ENCODE data around the gene BAIAP2. TPM values are rescaled to one million over a fixed set of nuclear protein-coding genes. Genes with fewer than 3 reads are reported as not detected.

BAIAP2 gene
- total RNA-seq, 1 donor from 2014 or later: 119 TPM

DNA sequence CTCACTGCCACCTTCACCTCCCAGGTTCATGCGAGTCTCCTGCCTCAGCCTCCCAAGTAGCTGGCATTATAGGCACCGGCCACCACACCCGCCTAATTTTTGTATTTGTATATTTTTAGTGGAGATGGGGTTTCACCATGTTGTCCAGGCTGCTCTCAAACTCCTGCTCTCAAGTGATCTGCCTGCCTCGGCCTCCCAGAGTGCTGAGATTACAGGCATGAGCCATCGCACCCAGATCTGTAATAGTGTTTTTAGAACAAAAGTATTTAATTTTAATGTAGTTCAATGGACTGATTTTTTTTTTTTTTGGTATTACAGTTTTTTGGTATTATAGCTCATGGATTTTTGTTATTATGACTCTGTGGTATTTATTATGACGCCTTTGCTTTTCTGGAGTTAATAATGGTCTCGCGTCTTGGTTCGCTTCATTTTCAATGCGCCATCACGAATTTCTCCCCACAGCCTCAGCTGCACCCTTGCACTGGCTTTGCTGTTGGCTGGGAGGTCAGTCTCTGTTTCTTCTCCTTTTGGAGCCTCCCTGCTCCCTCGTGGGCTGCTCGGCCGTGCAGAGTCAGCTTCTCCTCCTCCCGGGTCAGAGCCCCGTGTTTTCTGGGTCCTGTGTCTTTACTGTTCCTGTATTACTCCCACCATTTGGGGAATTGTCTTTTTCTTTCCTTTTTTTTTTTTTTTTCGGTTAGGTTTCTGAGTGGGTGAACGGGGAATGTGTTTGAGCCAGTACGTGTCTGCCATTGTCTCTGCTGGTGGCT lies 27.2 kb downstream of the BAIAP2 start:
- H3K36me3 ChIP-seq: peaks cover 30% of the 10 kb centered on the region
- peaks cover 47% of the 10 kb centered on the region for H3K4me1 ChIP-seq
- intact Hi-C loops (cut with DNase I): no loop called here
- TF ChIP-seq, protein P1, sequence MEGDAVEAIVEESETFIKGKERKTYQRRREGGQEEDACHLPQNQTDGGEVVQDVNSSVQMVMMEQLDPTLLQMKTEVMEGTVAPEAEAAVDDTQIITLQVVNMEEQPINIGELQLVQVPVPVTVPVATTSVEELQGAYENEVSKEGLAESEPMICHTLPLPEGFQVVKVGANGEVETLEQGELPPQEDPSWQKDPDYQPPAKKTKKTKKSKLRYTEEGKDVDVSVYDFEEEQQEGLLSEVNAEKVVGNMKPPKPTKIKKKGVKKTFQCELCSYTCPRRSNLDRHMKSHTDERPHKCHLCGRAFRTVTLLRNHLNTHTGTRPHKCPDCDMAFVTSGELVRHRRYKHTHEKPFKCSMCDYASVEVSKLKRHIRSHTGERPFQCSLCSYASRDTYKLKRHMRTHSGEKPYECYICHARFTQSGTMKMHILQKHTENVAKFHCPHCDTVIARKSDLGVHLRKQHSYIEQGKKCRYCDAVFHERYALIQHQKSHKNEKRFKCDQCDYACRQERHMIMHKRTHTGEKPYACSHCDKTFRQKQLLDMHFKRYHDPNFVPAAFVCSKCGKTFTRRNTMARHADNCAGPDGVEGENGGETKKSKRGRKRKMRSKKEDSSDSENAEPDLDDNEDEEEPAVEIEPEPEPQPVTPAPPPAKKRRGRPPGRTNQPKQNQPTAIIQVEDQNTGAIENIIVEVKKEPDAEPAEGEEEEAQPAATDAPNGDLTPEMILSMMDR (IDR thresholded peaks at IDR 0.05): no peak
- DNase-seq (no peak), ATAC-seq (no peak)
- H3K27me3 ChIP-seq (ENCODE audit: low read depth): no peaks in the 10 kb centered on the region
- no peak overlapping the region for H3K4me3 ChIP-seq
- no peaks in the 10 kb centered on the region for H3K9me3 ChIP-seq
- no peak overlapping the region for H3K27ac ChIP-seq

DNA sequence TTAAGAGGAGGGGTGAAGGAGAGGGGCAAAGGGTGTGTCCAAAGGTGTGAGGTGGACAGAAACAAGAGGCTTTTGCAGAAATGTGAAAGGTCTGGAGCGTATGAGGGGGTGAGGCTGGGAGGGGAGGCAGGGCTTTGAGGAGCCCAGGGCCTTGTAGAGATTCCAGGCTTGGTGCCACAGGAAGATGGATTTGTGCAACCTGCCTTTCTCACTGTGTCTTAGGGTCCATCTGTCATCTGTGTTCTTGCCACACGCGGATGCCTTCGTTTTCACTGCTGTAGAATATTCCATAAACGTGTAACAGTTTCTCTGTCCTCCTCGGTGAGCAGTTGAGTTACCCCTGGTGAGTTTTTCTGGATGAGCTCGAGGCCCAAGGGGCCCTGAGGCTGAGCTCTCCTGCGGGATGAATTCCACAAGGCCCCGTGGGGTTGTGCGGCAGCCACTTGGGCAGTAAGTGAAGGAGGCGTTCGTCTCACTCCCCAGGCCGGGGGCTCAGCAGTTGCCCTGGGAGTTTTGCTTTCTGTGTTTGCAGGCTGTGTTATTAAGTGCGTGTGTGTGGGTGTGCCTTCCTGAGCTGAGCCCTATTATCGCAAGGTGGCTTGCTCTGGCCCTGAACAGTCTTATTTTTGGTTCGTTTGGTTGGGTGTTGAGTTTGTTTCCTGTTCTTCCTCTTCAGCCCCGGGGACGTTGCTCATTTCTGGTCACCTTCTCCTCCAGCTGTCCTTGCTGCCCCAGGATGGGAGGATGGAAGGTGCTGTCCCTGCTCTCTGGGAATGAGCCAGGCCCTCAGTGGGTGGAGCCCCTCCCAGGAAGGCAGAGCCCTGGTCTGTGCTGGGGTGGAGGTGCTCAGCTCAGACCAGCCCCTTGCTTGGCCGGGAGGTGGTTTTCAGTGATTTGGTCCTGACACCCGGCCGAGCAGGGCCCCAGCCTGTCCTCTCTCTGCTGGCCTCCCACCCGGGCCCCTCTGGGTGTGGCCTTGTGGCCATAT lies 28.4 kb downstream of the BAIAP2 start:
- Histone ChIP-seq H3K4me3 (no peak overlapping the region), H3K27me3 (ENCODE audit: low read depth) (no peaks in the 10 kb centered on the region), H3K27ac (peak overlapping the region; percentile 54), H3K4me1 (peaks cover 35% of the 10 kb centered on the region), H3K36me3 (peaks cover 33% of the 10 kb centered on the region), H3K9me3 (no peaks in the 10 kb centered on the region)
- peak in 1 of 2 donors; percentile 2 for ATAC-seq
- TF ChIP-seq, protein P1 (IDR thresholded peaks at IDR 0.05): no peak
- intact Hi-C loops (cut with DNase I): no loop called here
- DNase-seq: no peak

DNA sequence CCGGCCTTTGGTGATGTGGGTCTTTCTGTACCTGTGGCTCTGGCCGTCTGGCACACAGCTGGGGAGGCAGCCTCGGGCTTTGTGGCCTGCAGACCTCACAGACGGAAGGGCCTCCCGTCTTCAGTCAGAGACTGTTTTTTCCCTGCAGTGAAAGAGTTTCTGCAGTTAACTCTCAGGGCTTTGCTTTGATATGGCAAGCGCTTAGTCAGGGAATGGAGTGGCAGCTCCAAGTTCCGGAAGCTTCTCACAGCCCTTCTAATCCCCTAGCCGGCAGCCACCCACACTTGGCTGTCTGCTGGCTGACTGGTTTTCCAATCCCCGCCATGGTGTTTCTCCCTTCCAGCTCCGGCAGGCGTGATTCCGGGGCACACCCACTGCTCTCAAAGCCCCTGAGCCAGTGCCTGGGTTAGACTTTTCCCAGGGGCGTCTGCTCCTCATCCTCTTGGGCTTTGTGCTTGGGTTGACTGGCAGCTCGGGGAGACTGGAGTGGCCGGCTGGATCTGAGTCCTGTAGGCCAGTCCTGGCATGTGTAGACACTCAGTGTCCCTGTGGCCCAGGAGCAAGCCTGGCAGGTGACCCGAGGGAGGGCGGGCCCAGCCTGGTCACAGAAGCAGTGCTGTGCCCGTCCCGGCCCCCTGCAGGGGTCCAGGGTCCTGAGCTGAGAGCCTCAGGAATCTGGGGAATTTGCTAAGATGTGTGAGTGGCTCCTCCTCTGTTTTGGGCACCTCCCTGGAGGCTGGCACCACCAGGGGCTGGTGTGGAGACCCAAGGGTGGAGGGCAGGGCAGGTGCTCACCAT lies 29.9 kb downstream of the BAIAP2 start:
- H3K27me3 ChIP-seq (ENCODE audit: low read depth): no peaks in the 10 kb centered on the region
- DNase-seq (no peak), ATAC-seq (peak; percentile 57 to 64)
- no peaks in the 10 kb centered on the region for H3K9me3 ChIP-seq
- TF ChIP-seq, protein P1 (IDR thresholded peaks at IDR 0.05): no peak
- peak overlapping the region; percentile 54 for H3K27ac ChIP-seq
- H3K4me3 ChIP-seq: no peak overlapping the region
- peaks cover 21% of the 10 kb centered on the region for H3K36me3 ChIP-seq
- peaks cover 33% of the 10 kb centered on the region for H3K4me1 ChIP-seq
- intact Hi-C loops (cut with DNase I): no loop called here

DNA sequence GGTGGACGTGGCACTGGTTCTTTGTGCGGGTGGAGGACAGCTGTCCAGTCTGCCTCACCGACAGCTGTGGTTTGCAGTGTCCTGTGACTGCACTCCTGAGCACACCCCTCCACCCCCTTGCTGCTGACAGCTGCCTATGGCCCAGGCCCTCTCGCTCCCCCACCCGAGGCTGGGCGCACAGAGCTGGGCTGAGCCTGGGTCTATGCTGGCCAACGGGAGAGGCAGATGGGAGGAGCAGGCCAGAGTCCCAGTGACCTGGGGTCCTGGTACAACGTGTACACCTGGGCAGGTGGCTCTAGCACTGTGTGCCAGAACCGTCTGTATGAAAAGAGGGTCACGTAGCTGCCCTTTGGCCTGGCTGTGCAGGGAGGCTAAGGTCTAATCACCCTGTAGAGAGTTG lies 30.5 kb downstream of the BAIAP2 start:
- DNase-seq: no peak
- TF ChIP-seq, protein P1 (IDR thresholded peaks at IDR 0.05): no peak
- intact Hi-C loops (cut with DNase I): no loop called here
- peak overlapping the region; percentile 54 for H3K27ac ChIP-seq
- peaks cover 21% of the 10 kb centered on the region for H3K36me3 ChIP-seq
- no peaks in the 10 kb centered on the region for H3K27me3 ChIP-seq (ENCODE audit: low read depth)
- ATAC-seq: peak; percentile 6 to 10
- H3K4me3 ChIP-seq: no peak overlapping the region
- H3K4me1 ChIP-seq: peaks cover 37% of the 10 kb centered on the region
- no peaks in the 10 kb centered on the region for H3K9me3 ChIP-seq

DNA sequence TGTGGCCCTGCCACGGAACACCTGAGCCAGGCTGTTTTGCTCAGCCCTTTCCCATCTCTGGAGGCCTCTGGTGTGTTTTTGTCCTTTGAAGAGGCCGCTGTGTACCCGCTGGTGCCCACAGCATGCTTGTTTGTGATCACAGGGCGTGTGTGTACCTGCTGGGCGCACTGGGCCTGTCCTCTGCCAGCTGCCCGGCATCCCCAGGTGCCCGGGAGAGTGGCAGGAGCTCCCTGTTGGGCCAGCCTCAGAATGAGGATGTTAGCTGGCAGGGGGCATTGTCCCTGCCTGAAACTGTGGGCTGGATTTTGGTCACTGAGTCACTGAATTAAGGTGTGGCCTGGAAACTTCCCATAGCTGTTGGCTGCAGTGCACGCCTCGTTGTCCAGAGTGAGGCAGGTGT lies 31.1 kb downstream of the BAIAP2 start:
- Histone ChIP-seq H3K27me3 (ENCODE audit: low read depth) (no peaks in the 10 kb centered on the region), H3K4me1 (peaks cover 43% of the 10 kb centered on the region), H3K27ac (peak overlapping the region; percentile 54), H3K4me3 (no peak overlapping the region), H3K9me3 (no peaks in the 10 kb centered on the region), H3K36me3 (peaks cover 17% of the 10 kb centered on the region)
- ATAC-seq (peak; percentile 26 to 40), DNase-seq (no peak)
- TF ChIP-seq, protein P1 (IDR thresholded peaks at IDR 0.05): no peak
- intact Hi-C loops (cut with DNase I): no loop called here

Measured in lower lobe of right lung (tissue), 2 donors.